ENCODE measurements around the gene ZNF821.

DNA sequence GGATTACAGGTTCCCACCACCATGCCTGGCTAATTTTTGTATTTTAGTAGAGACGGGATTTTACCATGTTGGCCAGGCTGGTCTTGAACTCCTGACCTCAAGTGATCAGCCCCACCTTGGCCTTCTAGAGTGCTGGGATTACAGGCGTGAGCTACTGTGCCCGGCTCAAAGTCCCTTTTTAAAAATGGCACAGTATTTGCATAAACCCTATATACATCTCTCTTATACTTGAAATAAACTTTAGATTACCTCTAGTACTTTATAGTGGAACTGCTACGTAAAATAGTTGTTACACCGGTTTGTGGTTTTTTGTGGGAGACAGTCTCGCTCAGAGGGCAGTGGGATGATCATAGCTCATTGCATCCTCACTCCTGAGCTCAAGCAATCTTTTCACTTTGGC lies 47.6 kb upstream of the ZNF821 start:
- no peak for TF ChIP-seq POLR2AphosphoS5 (IDR thresholded peaks at IDR 0.05; ENCODE audit: borderline replicate concordance, low read depth, low read length)
- TF ChIP-seq EZH2 (IDR thresholded peaks at IDR 0.05), result no peak

All from SK-N-MC (cell line).